Fibroblast of peridontal ligament (primary cell): ENCODE measurements around the gene OR8B8.
"Not testable (repeated sequence)": the region's sequence is repeated elsewhere in the genome, so short reads cannot be mapped to it uniquely, and the experiment has no call there.

Source experiments
- DNase-seq: peaks from one replicate; pipeline ENCODE4 v3.0.0-alpha.2; 2010; ENCODE audit errors: extremely low read depth

OR8B8 gene, protein sequence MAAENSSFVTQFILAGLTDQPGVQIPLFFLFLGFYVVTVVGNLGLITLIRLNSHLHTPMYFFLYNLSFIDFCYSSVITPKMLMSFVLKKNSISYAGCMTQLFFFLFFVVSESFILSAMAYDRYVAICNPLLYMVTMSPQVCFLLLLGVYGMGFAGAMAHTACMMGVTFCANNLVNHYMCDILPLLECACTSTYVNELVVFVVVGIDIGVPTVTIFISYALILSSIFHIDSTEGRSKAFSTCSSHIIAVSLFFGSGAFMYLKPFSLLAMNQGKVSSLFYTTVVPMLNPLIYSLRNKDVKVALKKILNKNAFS

DNA sequence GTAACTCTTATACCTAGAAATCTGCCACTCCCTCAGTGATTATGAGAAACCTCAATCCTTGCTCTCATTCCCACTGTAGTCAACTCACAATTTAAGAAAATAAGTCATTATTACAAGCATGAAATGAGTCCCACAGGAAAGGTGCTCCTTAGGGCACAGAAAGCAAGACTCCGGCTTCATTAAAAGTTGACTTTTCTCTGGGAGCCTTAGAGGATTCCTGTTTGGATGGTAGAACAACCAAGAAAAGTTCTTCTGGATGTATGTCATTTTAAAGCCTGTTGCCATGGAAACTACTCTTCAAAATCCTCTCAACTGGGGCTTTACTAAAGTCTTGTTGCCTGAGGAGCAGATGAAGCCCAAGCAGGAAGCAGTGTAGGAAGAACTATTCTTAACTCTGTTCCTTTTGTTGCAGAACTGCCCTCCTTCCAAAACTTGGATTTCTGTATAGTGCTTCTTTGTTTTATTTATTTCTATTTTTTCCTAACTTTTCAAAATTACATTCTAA lies at the start of gene OR8B8:
OR8B8 (minus strand) TSS at position 51 of the 505 bp plus-strand sequence. CDS start 4,611 bp downstream, outside the sequence.
- DNase-seq: no peak

DNA sequence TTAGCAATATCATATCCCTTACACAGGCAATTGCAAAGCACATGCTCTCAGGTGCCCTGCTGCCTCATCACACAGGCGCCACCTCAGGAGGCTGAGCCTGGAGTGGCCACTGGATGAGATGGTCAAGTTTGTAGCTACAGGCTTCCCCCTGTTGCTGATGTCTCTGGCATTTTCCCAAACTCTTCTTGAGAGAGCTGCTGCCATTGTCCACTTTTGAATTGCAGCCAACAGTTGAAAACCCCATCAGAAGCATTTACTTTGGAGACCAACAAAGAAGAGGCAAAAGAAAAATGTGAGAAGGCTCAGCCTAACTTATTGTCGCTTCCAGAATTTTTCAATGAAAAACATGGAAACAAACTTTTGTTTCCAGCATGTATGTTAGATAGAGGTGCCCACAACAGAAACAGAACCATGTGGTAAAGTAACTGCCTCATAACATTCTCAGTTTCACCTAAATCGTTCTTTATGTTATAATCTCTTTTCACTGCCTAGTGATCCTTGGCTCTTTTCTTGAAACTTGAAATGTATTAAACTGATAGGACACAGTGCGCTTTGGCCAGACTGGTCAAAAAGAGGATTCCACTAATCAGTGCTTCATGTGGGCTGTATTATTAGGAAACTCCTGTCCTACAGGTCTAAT lies 47.6 kb upstream of the OR8B8 start:
- no peak for DNase-seq

DNA sequence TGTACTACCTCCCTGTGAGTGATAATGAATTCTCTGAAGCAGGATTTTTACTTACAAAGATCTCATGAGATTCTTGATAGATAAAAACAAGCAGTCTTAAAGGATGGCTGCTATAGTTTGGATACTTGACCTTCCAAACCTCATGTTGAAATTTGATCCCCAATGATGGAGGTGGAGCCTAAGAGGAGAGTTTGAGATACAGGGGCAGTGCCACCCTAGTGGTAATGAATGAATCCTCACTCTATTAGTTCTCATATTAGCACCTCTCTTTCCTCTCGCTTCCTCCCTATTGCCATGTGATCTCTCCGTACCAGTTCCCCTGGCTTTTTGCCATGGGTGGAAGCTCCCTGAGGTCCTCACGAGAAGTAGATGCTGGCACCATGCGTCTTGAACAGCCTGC lies 37.9 kb upstream of the OR8B8 start:
- no peak for DNase-seq

DNA sequence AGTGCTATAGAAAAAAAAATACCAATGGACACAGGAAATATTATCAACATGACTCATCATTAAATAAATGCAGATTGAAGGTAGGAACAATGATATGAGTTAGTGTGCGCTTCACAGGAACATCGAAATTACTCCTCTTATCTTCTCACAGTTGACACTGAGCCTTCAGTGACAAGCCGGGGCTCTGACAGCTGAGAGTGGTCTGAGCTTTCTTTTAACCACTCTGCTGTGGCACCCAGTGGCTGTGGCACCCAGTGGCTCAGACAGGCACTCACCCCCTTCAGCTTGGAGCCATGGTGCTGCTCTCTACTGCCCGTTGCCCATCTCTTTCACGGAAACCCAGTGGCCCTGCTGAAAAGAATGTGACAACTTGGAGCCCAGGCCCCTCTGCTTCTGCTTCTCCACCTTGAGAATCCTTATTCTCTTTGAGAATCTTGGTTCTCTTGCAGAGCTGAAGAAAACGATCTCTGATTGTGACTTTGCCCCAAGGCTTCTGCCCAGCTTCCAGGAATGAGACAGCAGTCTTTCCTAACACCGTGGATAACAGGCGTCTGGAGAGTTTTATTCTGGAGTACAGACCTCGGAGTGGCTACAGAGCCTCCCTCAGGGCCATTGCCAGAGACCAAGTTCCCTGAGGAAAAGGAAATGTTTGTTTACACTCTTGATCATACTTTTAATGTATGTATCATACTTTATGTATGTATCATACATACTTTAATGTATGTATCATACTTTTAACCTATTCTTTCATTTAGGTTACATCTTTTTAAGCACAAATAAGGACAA lies 37.1 kb upstream of the OR8B8 start:
- DNase-seq: peak; percentile 4

DNA sequence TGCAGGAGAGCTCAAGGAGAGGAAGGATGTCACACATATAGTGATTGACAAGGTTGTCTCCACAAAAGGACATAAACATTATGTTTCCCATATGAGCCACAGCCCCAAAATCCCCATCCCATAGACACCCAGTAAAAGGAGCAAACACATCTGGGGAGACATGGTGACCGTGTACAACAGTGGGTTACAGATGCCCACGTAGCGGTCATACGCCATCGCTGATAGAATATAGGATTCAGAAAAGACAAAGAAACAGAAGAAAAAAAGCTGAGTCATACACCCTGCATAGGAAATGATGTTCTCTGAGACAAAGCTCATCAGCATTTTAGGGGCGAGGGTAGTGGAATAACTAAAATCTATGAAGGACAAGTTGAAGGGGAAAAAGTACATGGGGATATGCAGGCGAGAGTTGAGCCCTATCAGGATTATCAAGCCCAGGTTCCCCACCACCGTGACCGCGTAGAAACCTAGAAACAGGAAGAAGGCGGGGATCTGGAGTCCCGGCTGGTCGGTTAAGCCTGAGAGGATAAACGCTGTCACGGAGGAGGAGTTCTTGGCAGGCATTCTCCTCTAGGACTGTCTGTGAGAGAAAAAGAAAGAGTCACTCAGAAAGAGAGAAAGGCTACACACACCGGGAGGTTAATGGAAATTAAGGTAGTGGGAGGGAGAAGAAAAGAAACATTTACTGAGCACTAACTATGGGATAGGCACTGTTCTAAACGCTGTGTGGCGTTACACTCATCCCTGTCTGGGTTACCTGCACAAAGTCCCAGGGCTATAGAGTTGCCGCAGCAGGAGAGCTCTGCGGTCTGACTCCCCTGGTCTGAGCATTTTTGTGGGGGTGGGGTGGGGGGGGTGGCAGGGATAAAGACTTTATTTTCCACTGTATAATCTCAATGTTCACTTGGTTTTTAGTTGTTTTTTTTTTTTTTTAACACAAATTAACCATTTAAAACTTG lies 36.1 kb upstream of the OR8B8 start:
- peak; percentile 55 for DNase-seq

DNA sequence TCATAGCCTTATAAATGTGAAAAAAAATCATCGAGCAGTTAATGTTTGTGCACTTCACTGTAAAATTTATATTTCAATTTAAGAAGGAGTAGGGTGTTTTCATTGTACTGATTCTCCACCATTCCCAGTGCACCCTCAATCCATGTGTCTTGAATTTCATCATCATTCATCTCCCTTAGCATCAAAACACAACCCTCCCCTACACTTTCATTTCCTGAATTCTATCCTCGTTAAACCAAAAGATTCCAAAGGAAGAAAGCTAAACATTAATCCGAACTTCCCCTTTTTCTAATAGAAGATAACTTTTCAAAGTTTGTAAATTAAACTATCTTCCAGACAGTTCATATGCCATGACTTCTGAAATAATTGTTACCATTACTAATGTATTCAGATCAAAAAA lies 34.1 kb upstream of the OR8B8 start:
- DNase-seq: no peak

DNA sequence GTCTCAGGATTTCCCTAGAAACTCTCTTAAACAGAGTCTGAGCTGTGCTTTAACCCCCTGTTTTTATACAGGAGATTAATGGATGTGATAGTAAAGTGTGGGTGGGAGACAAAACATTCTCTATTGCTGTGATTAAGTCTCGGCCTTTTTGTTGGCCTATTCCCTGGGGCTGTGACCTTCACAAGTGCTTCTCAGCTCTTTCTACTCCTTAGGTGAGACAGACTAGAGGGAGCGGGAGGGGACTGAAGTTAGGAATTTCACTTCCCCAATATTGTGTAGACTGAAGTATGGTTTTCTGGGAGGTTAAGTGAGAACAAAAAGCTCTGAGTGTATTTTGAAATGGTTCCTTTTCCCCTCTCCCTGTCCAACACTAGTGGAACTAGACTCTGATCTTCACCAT lies 29.8 kb upstream of the OR8B8 start:
- no peak for DNase-seq

DNA sequence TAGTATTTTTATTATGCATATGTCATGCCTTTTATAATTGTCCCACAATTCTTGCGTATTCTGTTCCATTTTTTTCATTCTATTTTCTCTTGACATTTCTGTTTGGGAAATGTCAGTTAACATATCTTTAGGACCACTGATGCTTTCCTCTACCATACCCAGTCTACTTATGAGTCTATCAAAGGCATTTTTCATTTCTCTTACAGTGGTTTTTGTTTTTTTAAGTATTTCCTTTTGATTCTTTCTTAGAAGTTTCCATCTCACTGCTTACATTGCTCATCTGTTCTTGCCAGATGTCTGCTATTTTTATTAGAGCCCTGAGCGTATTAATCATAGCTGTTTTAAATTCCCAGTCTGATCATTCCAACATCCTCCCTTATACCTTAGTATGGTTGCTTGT lies 29.3 kb upstream of the OR8B8 start:
- no peak for DNase-seq

DNA sequence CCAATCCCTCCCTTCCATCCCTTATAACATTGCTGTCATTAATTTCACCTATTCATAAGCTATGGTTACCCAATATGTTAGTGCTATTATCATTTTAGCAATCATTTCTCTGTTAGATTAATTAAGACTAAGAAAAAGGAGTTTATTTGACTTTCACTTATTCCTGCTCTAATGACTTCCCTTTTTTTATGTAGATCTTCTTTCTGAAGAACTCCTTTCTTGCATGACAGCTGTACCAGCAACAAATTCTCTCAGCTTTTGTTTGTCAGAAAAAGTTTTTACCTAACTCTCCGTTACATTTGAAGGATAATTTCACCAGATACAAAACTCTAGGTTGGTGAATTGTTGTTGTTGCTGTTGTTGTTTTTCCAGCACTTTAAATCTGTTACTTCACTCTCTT lies 28.6 kb upstream of the OR8B8 start:
- DNase-seq: no peak

DNA sequence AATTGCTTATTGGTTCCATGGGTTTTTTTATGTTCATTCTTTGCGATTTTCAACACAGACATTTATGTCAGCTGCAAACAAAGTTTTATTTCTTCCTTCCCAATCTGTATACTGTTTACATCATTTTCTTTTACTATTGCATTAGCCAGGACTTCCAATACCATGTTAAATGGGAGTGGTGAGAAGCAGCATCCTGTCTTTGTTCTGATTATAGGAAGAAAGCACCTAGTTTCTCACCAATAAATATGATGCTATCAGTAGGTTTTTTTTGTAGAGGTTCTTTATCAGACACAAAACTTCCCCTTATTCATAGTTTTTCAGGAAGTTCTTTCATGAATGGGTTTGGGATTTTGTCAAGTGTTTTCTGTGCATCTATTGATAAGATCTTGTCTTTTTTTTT lies 28.0 kb upstream of the OR8B8 start:
- no peak for DNase-seq

DNA sequence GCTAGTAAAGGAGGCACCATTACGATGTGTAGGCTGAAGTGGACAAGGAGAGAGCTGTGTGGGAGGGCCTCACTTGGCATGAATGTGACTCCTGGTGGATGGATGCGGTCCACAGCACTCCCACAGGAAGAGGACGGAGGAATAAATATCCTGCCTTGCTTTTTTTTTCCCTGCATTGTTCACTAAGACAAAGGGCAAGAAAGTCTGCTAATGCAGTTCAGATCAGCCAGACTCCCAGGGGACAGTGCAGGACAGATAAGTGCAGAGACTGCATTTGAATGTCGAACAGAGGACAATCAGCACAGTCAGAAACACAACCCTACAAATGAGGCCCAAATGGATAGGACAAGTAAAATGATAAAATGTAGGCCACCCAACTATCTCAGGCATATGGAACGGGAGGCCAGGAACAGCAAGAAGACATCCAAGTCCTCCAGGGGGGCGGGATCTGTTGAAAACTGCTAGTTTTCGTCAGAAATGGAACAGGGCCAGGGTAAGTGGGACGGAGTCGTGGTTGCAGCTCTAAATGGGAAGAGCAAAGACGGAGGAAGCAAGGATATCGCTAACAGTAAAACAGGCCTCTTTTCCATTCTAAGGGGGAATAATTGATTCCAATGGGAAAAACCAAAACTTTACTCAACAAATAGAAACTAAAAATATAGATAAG lies 25.2 kb upstream of the OR8B8 start:
- DNase-seq: no peak

DNA sequence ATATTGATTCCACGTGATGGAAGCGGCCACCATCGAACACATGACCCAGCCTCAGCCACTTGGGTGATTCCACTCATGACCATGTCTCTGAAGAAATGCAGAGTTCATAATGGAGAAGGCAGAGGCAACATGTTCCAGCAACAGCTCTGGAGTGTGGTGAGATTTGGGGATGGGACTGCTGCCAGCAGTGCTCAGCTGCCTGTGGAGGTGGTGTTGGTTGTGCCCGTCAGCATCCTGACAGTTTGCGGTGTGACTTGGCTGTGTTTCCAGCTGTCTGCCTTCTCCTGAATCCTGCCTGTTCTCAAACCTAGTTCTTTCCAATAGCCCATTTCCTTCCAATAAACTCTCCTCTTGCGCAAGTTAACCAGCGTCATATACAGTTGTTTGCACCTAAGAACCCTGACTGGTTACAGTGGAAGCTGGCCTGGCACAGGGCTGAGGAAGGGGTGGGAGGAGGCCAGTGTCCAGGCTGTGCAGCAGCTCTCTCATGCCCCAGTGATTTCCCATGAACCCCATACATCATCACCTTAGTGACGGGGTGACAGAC lies 22.0 kb upstream of the OR8B8 start:
- no peak for DNase-seq

DNA sequence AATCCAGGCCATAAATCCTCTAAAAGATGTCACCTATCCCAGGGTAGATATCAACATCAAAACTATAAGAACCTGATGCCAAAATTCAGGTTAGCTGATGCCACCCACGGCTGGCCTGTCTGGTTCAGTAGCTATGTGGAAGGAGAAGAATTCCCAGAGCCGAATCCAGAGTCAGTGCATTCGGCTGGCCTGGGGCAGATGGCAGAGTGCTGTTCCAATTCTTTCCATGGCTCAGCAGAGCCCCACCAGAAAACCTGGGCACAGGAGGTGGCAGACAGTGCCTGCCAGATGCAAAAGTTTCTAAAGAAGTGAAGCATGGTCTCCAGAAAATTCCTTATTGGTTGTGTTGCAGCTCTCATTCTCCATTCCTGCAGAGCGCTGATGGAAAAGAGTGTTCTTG lies 19.9 kb upstream of the OR8B8 start:
- no peak for DNase-seq

DNA sequence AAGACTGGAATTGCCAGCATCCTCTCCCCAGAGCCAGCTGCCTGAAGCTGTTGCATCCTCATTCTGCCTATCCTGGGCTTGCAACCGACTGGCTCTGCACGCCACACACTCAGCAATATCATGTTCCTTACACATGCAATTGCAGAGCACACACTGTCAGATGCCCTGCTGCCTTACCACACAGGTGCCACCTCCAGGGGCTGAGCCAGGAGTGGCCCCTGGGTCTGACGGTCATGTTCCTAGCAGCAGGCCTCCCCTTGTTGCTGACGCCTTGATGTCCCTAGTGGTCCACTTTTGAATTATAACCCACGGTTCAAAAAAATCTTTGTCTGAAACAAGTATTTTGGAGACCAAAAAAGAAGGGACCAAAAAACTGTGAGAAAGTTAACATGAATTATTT lies 18.5 kb upstream of the OR8B8 start:
- no peak for DNase-seq

DNA sequence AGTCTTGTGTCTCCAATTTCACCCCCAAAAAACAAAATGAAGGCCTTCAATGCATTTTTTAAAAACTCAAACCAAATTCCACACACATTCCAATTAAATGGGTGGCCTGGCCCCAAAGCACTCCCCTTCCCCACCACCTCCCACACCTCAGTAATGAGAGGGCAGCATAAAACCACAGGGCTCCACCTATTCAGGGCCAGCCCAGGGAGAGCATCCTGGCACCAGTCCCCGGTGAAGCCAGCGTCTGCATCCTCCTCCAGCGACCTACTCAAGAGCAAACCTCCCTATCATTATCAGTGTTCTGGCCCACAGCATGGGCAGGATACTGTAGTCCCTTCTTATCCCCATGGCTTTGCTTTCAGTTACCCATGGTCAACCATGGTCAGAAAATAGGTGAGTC lies 17.8 kb upstream of the OR8B8 start:
- no peak for DNase-seq

DNA sequence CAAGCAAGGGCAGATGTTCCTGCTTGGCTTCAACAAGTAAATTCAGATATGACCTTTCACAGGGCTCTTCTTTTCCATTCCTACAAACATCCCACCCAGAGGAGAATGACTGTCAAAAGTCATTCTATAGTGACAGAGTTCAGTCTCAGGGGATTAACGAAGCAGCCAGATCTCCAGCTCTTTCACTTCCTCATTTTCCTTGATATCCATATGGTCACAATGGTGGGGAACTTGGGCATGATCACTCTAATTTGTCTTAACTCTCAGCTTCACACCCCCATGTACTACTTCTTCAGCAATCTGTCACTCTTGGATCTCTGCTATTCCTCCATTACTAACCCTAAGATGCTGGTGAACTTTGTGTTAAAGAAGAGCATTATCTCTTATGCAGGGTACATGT lies 15.0 kb upstream of the OR8B8 start:
- no peak for DNase-seq

DNA sequence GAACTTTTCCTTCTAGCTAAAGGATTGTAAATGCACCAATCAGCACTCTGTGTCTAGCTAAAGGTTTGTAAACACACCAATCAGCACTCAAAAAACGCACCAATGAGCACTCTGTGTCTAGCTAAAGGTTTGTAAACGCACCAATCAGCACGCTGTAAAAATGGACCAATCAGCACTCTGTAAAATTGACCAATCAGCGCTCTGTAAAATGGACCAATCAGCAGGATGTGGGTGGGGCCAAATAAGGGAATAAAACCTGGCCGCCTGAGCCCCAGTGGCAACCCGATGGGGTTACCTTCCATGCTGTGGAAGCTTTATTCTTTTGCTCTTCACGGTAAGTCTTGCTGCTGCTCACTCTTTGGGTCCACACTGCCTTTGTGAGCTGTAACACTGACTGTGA lies 13.9 kb upstream of the OR8B8 start:
- not testable (repeated sequence) for DNase-seq

DNA sequence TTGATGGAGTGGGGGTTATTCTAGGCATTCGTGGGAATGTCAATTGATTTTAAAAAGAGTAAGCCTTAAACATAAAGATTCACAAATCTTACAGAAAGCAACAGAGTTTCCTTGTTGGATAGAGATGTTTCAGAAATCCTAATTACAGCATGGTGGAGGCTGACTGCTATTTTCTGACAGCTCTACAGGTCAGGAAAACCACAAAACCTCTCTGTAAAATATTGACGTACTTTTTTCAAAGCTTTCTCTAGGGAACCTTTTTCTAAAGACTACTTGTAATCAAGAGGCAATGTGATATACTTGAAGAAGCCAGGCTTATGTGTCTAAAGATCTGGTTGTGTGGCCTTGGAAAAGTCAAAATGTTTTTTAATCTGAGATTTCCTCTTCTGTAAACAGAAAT lies 9.1 kb upstream of the OR8B8 start:
- no peak for DNase-seq

DNA sequence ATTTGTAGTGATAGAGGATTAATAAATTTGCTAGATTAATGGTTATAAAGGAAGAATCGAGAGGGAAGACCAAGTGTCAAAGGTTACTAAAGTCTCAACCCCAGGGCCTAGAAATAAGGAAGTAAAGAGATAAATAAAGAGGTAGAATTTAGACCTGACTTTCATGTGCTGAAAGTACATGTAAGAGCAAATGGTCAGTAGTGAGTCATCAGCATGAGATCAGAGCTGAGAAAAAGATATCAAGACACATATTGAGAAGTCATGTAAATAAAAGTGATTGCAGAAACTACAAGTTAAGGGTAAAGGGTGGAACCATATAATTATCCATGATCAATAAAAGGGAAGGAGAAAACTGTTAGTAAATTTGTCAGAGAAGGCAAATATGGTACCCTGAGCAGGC lies 1.4 kb upstream of the OR8B8 start:
- no peak for DNase-seq

DNA sequence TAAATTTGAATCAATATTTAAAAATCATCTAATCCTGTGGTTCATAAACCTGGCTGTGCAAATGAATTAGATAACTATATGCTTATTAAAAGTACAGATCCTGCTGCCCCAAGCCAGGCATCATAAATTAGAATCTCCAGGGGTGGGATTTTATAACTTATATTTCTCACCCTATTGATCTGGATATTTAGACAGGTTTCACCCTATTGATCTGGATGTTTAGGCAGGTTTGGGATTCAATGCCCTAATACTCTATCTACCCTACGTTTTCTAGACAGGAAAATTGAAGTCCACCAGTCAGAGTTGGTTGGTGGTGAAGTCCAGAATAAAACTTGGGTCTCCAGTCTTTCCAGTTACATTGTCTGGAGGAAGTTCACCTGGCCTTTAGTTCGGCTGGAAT lies 2.6 kb downstream of the OR8B8 start:
- no peak for DNase-seq

DNA sequence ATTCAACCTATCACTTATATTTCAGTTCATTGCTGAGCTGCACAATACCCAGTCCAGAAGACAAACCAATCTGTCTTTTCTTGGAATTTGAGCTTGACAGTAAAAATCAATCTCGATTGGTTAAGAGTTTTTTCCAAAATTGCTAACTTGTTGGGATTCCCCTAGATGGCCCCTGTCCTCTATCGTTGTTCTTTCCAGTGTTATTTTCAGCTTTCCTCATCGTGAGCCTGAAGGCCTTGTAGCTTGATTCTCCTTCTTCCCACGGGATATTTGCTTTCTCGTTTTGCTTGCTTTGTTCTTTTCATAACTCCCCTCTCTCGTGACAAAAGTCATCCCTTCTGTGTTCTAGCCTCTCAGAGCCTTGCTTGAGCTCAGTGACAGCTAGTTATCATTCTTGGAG lies 3.1 kb downstream of the OR8B8 start:
- DNase-seq: peak; percentile 9
